Activated CD8-positive, alpha-beta T cell treated with anti-CD3 and anti-CD28 coated beads for 36 hours (primary cell): ENCODE results near the gene ZNF862. TPM values are rescaled to one million over a fixed set of nuclear protein-coding genes. Genes with fewer than 3 reads are reported as not detected.

Experiments used
- ATAC-seq: fragments of 200-7000 bp; cut with Tn5 transposase; one replicate; pipeline ENCODE4 v1.10.0; 2021; ENCODE audit warnings: mild to moderate bottlenecking, moderate library complexity
- CTCF ChIA-PET: fragments of 350-600 bp; sonication (Branson Sonifier 250); formaldehyde crosslinking; loops from one replicate; lab custom pipeline; 2021; ENCODE audit warnings: antibody characterized with exemption; lab: Charles Lee
- POLR2A ChIA-PET: fragments of 350-600 bp; sonication (Branson Sonifier 250); formaldehyde crosslinking; loops from one replicate; lab custom pipeline; 2021; ENCODE audit warnings: antibody characterized with exemption; lab: Charles Lee
- DNase-seq: peaks from one replicate; pipeline ENCODE4 v3.0.0-alpha.2; 2020
- H3K27ac Mint-ChIP-seq: one replicate; pipeline ENCODE4 v1.8.0; 2021; ENCODE audit warnings: mild to moderate bottlenecking, mixed read lengths
- H3K27me3 Mint-ChIP-seq: one replicate; pipeline ENCODE4 v1.8.0; 2021; ENCODE audit warnings: mixed read lengths
- H3K36me3 Mint-ChIP-seq: one replicate; pipeline ENCODE4 v1.8.0; 2021; ENCODE audit warnings: low read depth, mixed read lengths
- H3K4me1 Mint-ChIP-seq: one replicate; pipeline ENCODE4 v1.8.0; 2021; ENCODE audit warnings: low read depth, mixed read lengths
- H3K4me3 Mint-ChIP-seq: one replicate; pipeline ENCODE4 v1.8.0; 2021; ENCODE audit warnings: mild to moderate bottlenecking, moderate library complexity, mixed read lengths
- H3K9me3 Mint-ChIP-seq: one replicate; pipeline ENCODE4 v1.8.0; 2021; ENCODE audit warnings: mixed read lengths
- CTCF ChIP-seq: fragments of 200-600 bp; IDR thresholded peaks from one replicate; pipeline ENCODE4 v1.8.0; 2022; ENCODE audit warnings: antibody characterized with exemption, mild to moderate bottlenecking
- intact Hi-C: fragments of 100-400 bp; cut with micrococcal nuclease; formaldehyde crosslinking; loops from one replicate; pipeline ENCODE4 v1.10.0; 2022
- total RNA-seq, 2 experiments: library from RNA; stranded (reverse); gene quantifications; one replicate each; pipeline ENCODE4 v1.2.3, GENCODE V29; 2021

The ZNF862 gene
- total RNA-seq, 2 experiments from 2014 or later = 11.0 to 12.4 TPM

GRCh38 chr7:149791411-149792219 is 46.6 kb upstream of the ZNF862 start:
- ATAC-seq (no peak), DNase-seq (no peak)
- Mint-ChIP-seq H3K9me3 (no peaks in the 10 kb centered on the region), H3K36me3 (no peaks in the 10 kb centered on the region), H3K4me1 (no peaks in the 10 kb centered on the region), H3K27ac (no peak overlapping the region), H3K27me3 (peaks cover 17% of the 10 kb centered on the region), H3K4me3 (no peak overlapping the region)
- ChIA-PET POLR2A (no interaction called here), CTCF (interaction anchor here (1.5 to 1.9 kb wide), 2 partner anchors 7 to 11 kb away, joined by 4 to 6 read pairs; no protein-coding TSS in a partner anchor)
- TF ChIP-seq CTCF = no peak
- intact Hi-C loops = no loop called here

- H3K27me3 Mint-ChIP-seq = peaks cover 17% of the 10 kb centered on the region
- no peak overlapping the region for H3K4me3 Mint-ChIP-seq
- no peaks in the 10 kb centered on the region for H3K9me3 Mint-ChIP-seq
- no peak overlapping the region for H3K27ac Mint-ChIP-seq
- DNase-seq = no peak
- intact Hi-C loops = no loop called here
- ATAC-seq = no peak
- no peaks in the 10 kb centered on the region for H3K36me3 Mint-ChIP-seq
- no peak for TF ChIP-seq CTCF
- no peaks in the 10 kb centered on the region for H3K4me1 Mint-ChIP-seq
- POLR2A ChIA-PET = no interaction called here
- CTCF ChIA-PET = no interaction called here
These were observed 46.0 kb upstream of the ZNF862 start for GRCh38 chr7:149792220-149792595.

- intact Hi-C loops = no loop called here
- H3K4me1 Mint-ChIP-seq = no peaks in the 10 kb centered on the region
- H3K9me3 Mint-ChIP-seq = no peaks in the 10 kb centered on the region
- ChIA-PET POLR2A (no interaction called here), CTCF (no interaction called here)
- H3K27ac Mint-ChIP-seq = no peak overlapping the region
- ATAC-seq = no peak
- DNase-seq = no peak
- no peaks in the 10 kb centered on the region for H3K36me3 Mint-ChIP-seq
- peaks cover 17% of the 10 kb centered on the region for H3K27me3 Mint-ChIP-seq
- no peak for TF ChIP-seq CTCF
- H3K4me3 Mint-ChIP-seq = no peak overlapping the region
These were observed 44.9 kb upstream of the ZNF862 start for GRCh38 chr7:149793261-149793660.

- no peaks in the 10 kb centered on the region for H3K36me3 Mint-ChIP-seq
- no peak overlapping the region for H3K27ac Mint-ChIP-seq
- TF ChIP-seq CTCF = no peak
- intact Hi-C loops = no loop called here
- H3K27me3 Mint-ChIP-seq = peaks cover 12% of the 10 kb centered on the region
- no peaks in the 10 kb centered on the region for H3K9me3 Mint-ChIP-seq
- H3K4me1 Mint-ChIP-seq = no peaks in the 10 kb centered on the region
- ChIA-PET POLR2A (no interaction called here), CTCF (interaction anchor here (1.4 to 1.8 kb wide), 2 partner anchors 19 to 52 kb away, joined by 3 to 6 read pairs; no protein-coding TSS in a partner anchor)
- DNase-seq (no peak), ATAC-seq (no peak)
- H3K4me3 Mint-ChIP-seq = no peak overlapping the region
These were observed 43.5 kb upstream of the ZNF862 start for GRCh38 chr7:149794661-149795060.

- Mint-ChIP-seq H3K9me3 (no peaks in the 10 kb centered on the region), H3K4me1 (no peaks in the 10 kb centered on the region), H3K36me3 (no peaks in the 10 kb centered on the region), H3K27me3 (peaks cover 8% of the 10 kb centered on the region), H3K27ac (no peak overlapping the region), H3K4me3 (no peak overlapping the region)
- ChIA-PET POLR2A (no interaction called here), CTCF (interaction anchor here (1.4 to 1.8 kb wide), 2 partner anchors 19 to 53 kb away, joined by 3 to 6 read pairs; no protein-coding TSS in a partner anchor)
- intact Hi-C loops = no loop called here
- DNase-seq (no peak), ATAC-seq (no peak)
- no peak for TF ChIP-seq CTCF
These were observed 43.0 kb upstream of the ZNF862 start for GRCh38 chr7:149795126-149795525.
